ENCODE measurements around the gene TOX2.

The TOX2 gene

GRCh38 chr20:43975096-43975768 is 60.6 kb downstream of the TOX2 start:
- DNase-seq (ENCODE audit: low read depth in 2 of 2), result no peak

- no peak for DNase-seq (ENCODE audit: low read depth in 2 of 2)
Measured at GRCh38 chr20:43976547-43976946, 61.9 kb downstream of the TOX2 start.

- DNase-seq (ENCODE audit: low read depth in 2 of 2), result no peak
Measured at GRCh38 chr20:43977252-43977651, 62.6 kb downstream of the TOX2 start.

- no peak for DNase-seq (ENCODE audit: low read depth in 2 of 2)
Measured at GRCh38 chr20:43977962-43978361, 63.3 kb downstream of the TOX2 start.

- no peak for DNase-seq (ENCODE audit: low read depth in 2 of 2)
Measured at GRCh38 chr20:43979576-43980105, 65.0 kb downstream of the TOX2 start.

- no peak for DNase-seq (ENCODE audit: low read depth in 2 of 2)
Measured at GRCh38 chr20:43981540-43981939, 66.9 kb downstream of the TOX2 start.

GRCh38 chr20:43982016-43982415 is 67.4 kb downstream of the TOX2 start:
- DNase-seq (ENCODE audit: low read depth in 2 of 2), result no peak

- no peak for DNase-seq (ENCODE audit: low read depth in 2 of 2)
Measured at GRCh38 chr20:43982886-43983285, 68.2 kb downstream of the TOX2 start.

GRCh38 chr20:43983359-43983758 is 68.7 kb downstream of the TOX2 start:
- no peak for DNase-seq (ENCODE audit: low read depth in 2 of 2)

GRCh38 chr20:43983904-43984361 is 69.3 kb downstream of the TOX2 start:
- DNase-seq (ENCODE audit: low read depth in 2 of 2), result no peak

- DNase-seq (ENCODE audit: low read depth in 2 of 2), result no peak
Measured at GRCh38 chr20:43984587-43984986, 69.9 kb downstream of the TOX2 start.

- no peak for DNase-seq (ENCODE audit: low read depth in 2 of 2)
Measured at GRCh38 chr20:43985121-43985520, 70.5 kb downstream of the TOX2 start.

- DNase-seq (ENCODE audit: low read depth in 2 of 2), result no peak
Measured at GRCh38 chr20:43985608-43986316, 71.1 kb downstream of the TOX2 start.

- DNase-seq (ENCODE audit: low read depth in 2 of 2), result no peak
Measured at GRCh38 chr20:43987018-43987417, 72.4 kb downstream of the TOX2 start.

- DNase-seq (ENCODE audit: low read depth in 2 of 2), result no peak
Measured at GRCh38 chr20:43987531-43987930, 72.9 kb downstream of the TOX2 start.

- DNase-seq (ENCODE audit: low read depth in 2 of 2), result no peak
Measured at GRCh38 chr20:43988451-43988850, 73.8 kb downstream of the TOX2 start.

- no peak for DNase-seq (ENCODE audit: low read depth in 2 of 2)
Measured at GRCh38 chr20:43988867-43989266, 74.2 kb downstream of the TOX2 start.

- no peak for DNase-seq (ENCODE audit: low read depth in 2 of 2)
Measured at GRCh38 chr20:43991261-43991660, 76.6 kb downstream of the TOX2 start.

- no peak for DNase-seq (ENCODE audit: low read depth in 2 of 2)
Measured at GRCh38 chr20:43991982-43992381, 77.3 kb downstream of the TOX2 start.

GRCh38 chr20:43992885-43993284 is 78.2 kb downstream of the TOX2 start:
- DNase-seq (ENCODE audit: low read depth in 2 of 2), result no peak

GRCh38 chr20:43993560-43993959 is 78.9 kb downstream of the TOX2 start:
- DNase-seq (ENCODE audit: low read depth in 2 of 2), result no peak

- DNase-seq (ENCODE audit: low read depth in 2 of 2), result no peak
Measured at GRCh38 chr20:43994486-43995100, 79.9 kb downstream of the TOX2 start.

- DNase-seq (ENCODE audit: low read depth in 2 of 2), result no peak
Measured at GRCh38 chr20:43995645-43996044, 81.0 kb downstream of the TOX2 start.
